Pons (tissue), 1 donor: Measurements from ENCODE around the gene CTNNA2.

Source experiments
- DNase-seq: peaks from one replicate; pipeline ENCODE4 v3.0.0-alpha.2; 2016; ENCODE audit warnings: low spot score

The CTNNA2 gene

GRCh38 chr2:80496775-80497174 lies 983.9 kb downstream of the CTNNA2 start:
- DNase-seq = no peak

DNA sequence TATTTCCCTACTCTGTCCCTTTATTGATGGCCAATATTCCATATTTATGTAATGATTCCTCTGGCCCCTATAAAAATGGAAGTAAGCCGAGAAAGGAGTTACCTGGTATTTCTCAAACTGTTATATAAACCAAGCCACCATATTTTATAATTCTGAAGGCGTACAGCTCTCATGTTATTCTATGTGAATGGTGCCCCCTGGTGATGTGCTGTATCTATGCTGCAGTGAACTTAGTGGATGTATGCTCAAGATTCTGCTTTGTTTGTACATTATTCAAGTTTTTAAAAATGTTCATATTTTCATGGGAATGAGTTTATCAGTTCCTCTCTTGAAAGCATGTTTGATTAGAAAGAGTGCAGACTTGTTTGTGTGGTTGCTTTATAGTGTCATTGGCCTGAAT lies 986.2 kb downstream of the CTNNA2 start:
- peak; percentile 85 for DNase-seq

DNA sequence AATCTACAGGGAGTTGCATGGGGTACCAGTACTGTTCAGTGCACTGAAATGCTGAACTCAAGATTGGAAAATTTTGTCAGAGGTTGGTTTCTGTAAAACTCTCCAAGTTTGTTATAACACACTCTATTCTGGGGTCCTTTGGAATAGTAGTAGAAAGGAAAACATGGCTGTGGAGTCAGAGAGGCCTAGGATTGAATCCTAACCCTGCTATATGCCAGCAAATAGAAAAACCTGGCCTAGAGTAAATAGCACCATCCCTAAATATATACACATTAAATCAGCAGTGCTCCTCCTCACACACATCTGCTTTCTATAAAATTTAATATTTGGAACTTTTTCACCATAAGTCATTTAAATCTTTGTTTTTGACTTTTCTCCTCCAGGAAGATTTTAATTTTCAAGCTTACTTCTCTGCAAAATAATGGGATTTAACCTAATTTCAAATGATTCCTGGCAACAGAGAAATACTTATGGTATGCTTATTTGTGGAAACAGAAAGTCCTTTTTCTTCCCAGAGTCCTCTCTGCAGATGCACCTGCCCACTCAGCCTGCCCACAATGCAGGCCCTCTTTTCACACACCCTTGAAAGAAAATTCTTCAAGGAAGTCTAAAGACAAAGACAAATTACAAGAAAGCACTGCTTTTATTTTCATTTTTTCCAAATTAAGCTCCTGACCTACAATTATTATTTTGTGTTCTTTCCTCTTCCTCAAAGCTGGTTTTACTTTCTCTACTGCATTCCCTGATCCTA lies 989.2 kb downstream of the CTNNA2 start:
- DNase-seq = no peak

- DNase-seq = no peak
Observed at GRCh38 chr2:80506563-80506962, 993.7 kb downstream of the CTNNA2 start.

- no peak for DNase-seq
Observed at GRCh38 chr2:80510716-80511115, 997.9 kb downstream of the CTNNA2 start.

GRCh38 chr2:80515964-80516363 lies 1003.1 kb downstream of the CTNNA2 start:
- DNase-seq = no peak

DNA sequence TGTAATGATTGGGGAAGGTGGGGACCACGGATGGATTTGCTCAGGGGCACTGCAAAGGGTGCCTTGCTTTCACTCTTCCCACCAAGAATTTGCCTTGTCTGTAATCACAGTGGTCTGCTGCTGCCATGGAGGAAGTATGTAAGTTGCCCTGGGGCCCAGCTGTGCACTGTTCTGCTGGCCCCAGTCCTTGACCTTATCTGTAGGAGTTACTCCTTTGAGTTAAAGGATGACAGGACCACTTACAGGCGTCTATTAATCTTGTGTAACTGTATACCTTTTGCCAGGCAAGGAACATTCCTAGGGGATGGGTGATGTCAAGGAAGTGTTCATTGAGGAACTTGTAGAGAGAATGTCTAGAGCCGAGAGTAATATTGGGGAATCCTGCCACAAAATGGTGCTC lies 1004.5 kb downstream of the CTNNA2 start:
- no peak for DNase-seq

DNA sequence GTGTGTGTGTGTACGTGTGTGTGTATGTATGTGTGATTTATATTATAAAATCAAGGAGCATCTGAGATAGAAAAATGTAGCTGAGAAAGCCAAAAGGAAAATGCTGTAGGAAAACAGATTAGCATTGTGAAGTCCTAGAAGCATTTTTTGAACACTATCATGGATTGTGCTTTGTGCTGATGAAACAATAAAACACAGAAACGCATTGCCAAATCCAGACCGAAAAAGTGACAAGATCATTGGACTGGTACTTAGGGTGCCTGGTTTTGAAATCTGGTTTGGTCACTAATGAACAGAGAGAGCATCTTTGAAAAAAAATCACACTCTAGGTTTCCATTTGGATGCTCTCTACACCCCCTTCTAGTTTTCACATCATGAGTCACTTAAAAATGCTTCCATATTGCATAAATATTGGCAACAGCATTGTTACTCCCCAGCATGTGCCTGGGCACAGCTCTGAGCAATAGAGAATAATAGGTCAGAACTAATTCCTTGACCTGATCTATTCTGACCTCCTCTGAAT lies 1006.3 kb downstream of the CTNNA2 start:
- peak; percentile 92 for DNase-seq

GRCh38 chr2:80519699-80520291 lies 1006.9 kb downstream of the CTNNA2 start:
- DNase-seq = no peak

- DNase-seq = no peak
Observed at GRCh38 chr2:80525152-80525551, 1012.3 kb downstream of the CTNNA2 start.

DNA sequence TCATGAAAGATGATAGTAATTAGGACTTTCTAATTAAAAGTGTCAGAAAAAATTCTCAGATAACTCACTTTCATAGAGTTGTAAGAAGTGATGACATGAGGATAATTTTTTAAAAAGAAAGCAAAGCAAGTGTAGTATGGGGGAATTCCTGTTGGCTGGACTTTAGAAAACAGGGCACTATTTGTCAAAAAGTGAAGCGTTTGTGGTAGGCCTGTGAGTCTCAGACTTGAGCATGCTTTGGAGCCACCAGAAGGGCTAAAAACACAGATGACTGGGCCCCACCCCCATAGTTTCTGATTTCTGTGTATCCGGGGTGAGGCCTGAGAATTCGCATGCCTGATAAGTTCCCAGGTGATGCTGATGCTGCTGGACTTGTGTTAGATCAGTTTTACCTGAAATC lies 1014.3 kb downstream of the CTNNA2 start:
- no peak for DNase-seq

GRCh38 chr2:80529466-80530165 lies 1016.8 kb downstream of the CTNNA2 start:
- DNase-seq = no peak

GRCh38 chr2:80530442-80531064 lies 1017.7 kb downstream of the CTNNA2 start:
- no peak for DNase-seq

GRCh38 chr2:80531319-80531718 lies 1018.5 kb downstream of the CTNNA2 start:
- DNase-seq = no peak

DNA sequence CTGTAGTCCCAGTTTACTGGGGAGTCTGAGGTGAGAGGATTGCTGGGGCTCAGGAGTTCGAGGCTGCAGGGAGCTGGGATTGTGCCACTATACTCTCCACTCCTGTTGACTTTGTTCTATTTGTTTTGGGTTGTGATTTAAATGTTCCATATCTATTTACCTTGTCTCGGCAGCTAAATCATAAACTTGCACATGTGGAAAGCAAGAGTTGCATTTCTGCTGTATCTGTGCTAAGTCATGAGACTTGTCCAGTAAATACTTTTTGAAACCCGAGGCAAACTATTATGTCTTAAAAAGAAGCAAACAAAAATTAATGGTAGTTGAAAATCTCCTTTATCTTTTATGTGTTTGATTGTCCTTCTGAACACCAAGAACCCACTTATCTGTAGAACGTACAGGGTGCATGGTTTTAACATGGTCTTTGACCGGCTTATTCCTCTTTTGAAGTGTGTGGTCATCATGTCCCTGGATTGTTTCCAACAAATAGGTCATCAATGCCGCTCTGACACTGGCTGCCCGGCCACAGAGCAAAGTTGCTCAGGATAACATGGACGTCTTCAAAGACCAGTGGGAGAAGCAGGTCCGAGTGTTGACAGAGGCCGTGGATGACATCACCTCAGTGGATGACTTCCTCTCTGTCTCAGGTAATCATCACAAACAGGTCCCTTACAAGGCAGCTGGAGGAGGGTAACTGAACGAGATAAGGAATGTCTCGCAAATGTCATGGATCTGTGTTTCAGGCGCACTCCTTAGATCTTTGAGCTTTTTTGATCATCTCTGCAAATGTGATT lies 1032.8 kb downstream of the CTNNA2 start:
- DNase-seq = no peak

DNA sequence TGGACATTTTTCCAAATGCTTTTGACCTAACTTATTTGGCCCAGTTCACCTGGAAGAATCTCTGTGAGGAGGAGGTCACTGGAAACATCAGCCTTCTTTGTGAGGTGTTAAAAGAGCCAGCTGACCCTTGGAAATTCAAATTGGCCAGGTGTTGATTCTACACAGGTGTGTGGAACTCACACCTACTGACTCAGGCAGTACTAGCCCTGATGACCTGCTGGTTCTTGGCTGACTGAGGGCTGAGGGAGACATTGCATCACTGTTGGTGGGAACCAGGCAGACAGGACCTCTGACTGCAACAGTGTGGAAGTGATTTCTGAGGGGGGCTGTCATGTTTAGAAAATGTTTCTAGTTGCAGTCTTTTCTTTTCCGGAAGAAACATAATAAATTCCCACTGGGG lies 1033.9 kb downstream of the CTNNA2 start:
- DNase-seq = no peak

- no peak for DNase-seq
Observed at GRCh38 chr2:80547344-80547743, 1034.5 kb downstream of the CTNNA2 start.

GRCh38 chr2:80548469-80548868 lies 1035.6 kb downstream of the CTNNA2 start:
- peak; percentile 24 for DNase-seq

GRCh38 chr2:80549901-80550300 lies 1037.0 kb downstream of the CTNNA2 start:
- no peak for DNase-seq

DNA sequence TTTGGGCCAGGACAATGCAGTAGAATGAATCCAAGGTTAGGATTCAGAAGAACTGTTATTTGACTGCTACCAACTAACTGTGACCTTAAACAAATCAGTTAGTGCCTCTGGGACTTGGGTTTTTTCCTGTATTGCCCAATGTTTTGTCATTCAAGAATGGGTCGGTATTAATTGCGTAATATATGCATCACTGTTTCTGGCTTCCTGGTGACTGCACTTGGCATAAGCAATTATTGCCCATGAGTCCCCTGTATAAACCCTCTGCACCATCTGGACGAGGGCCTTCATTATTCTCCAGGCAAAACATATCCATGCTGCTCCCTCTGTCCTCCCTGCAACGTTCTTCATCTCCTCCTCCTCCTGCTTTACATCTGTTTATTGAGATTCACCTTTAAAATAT lies 1047.5 kb downstream of the CTNNA2 start:
- peak; percentile 5 for DNase-seq

GRCh38 chr2:80568011-80568410 lies 1055.2 kb downstream of the CTNNA2 start:
- no peak for DNase-seq

- DNase-seq = no peak
Observed at GRCh38 chr2:80573167-80573566, 1060.3 kb downstream of the CTNNA2 start.
